Transverse colon (tissue), 4 donors: ENCODE measurements around the gene HERPUD1. TPM values are rescaled to one million over a fixed set of nuclear protein-coding genes. Genes with fewer than 3 reads are reported as not detected.
A peak's percentile ranks its signal among the peaks of the same experiment; 100 is the strongest.
"Not testable (repeated sequence)": the region's sequence is repeated elsewhere in the genome, so short reads cannot be mapped to it uniquely, and the experiment has no call there.

ENCODE experiments used
- DNase-seq: peaks from one replicate; pipeline ENCODE4 v3.0.0-alpha.2; 2019
- H3K27ac ChIP-seq, 4 donors: fragments of 200-600 bp; sonication (generic); 2 replicates each; pipeline ENCODE4 v1.5.1; 2016 to 2018; ENCODE audit warnings: inconsistent platforms in 4 of 4
- H3K27me3 ChIP-seq: fragments of 200-600 bp; sonication (generic); 2 replicates; pipeline ENCODE4 v1.5.1; 2017; ENCODE audit warnings: inconsistent platforms
- H3K36me3 ChIP-seq, 4 donors: fragments of 200-600 bp; sonication (generic); 2 replicates each; pipeline ENCODE4 v1.5.1; 2017 to 2019; ENCODE audit warnings: inconsistent platforms in 4 of 4
- H3K4me1 ChIP-seq, 4 donors: fragments of 200-600 bp; sonication (generic); 2 replicates each; pipeline ENCODE4 v1.5.1; 2017 to 2020; ENCODE audit warnings: inconsistent platforms in 4 of 4
- H3K4me3 ChIP-seq, 4 donors: fragments of 200-600 bp; sonication (generic); 1 replicate in 1 of 4; 2 replicates in 3 of 4; pipeline versions ENCODE4 v1.5.1 to v1.6.1; 2017 to 2019; ENCODE audit warnings: inconsistent platforms in 4 of 4
- H3K9me3 ChIP-seq, 2 donors: fragments of 200-600 bp; sonication (generic); 2 replicates each; pipeline ENCODE4 v1.5.1; 2017 to 2019; ENCODE audit warnings: inconsistent platforms in 2 of 2
- EP300 ChIP-seq: sonication (generic); formaldehyde crosslinking; IDR thresholded peaks from one replicate; pipeline ENCODE4 v1.6.1; 2017; ENCODE audit warnings: antibody characterized with exemption, low read depth
- POLR2A ChIP-seq: fragments of 450-650 bp; IDR thresholded peaks from one replicate; pipeline ENCODE4 v1.6.1; 2016; ENCODE audit warnings: antibody characterized with exemption, mild to moderate bottlenecking, moderate library complexity
- POLR2AphosphoS5 ChIP-seq, 3 donors: sonication (generic); formaldehyde crosslinking; IDR thresholded peaks; one replicate each; pipeline ENCODE4 v1.6.1; 2016; ENCODE audit warnings: antibody characterized with exemption in 3 of 3
- WGBS, 2 donors: methylation state at CpG; one replicate each; pipeline ENCODE4 v1.1.5; 2018; ENCODE audit warnings: low coverage in 1 of 2; 5-methylcytosine and 5-hydroxymethylcytosine counted together
- in situ Hi-C, 4 donors: fragments of 200-750 bp; cut with MboI; loops; one replicate each; pipeline versions ENCODE4 v1.15.0 to v1.15.1; 2017; ENCODE audit warnings: low sequenced_read_pairs in 3 of 4, low pct_ligation_motif_present in 1 of 4, low pct_unique_long_range_greater_than_20kb in 1 of 4
- intact Hi-C: fragments of 100-400 bp; cut with DNase I; formaldehyde crosslinking; loops from one replicate; pipeline ENCODE4 v1.15.1; 2023; ENCODE audit warnings: low total_unique reads
- total RNA-seq, 4 donors: library from RNA; depleted of rRNA; stranded (reverse); fragments of >200 nt; gene quantifications; one replicate each; pipeline ENCODE4 v1.1.0, GENCODE V29; 2016
- TF ChIP-seq, protein P1 (sequence below), 5 experiments: fragments of 200-600 bp in 3 of 5; fragments of 450-650 bp in 2 of 5; sonication (generic) in 3 of 5; IDR thresholded peaks; 1 replicate in 2 of 5; 2 replicates in 3 of 5; pipeline ENCODE4 v1.5.1; 2016 to 2017; ENCODE audit warnings: antibody characterized with exemption in 5 of 5, inconsistent platforms in 3 of 5, mild to moderate bottlenecking in 2 of 5, moderate library complexity in 1 of 5

Gene HERPUD1
- total RNA-seq, 4 donors from 2014 or later = 64.1 to 335 (median 186) TPM

- Histone ChIP-seq H3K27ac (peak overlapping the region; percentile 31 to 68 (median 62)), H3K9me3 (no peaks in the 10 kb centered on the region), H3K4me3 (no peak overlapping the region), H3K27me3 (no peaks in the 10 kb centered on the region), H3K36me3 (no peaks in the 10 kb centered on the region), H3K4me1 (peaks cover 16 to 58% (median 26%) of the 10 kb centered on the region in 4 donors)
- WGBS, 2 donors = 61 to 70% methylated on average over 3 to 7 of the region's 7 CpGs
- in situ Hi-C loops (no loop called here), intact Hi-C loops (no loop called here)
- DNase-seq = peak; percentile 72
- TF ChIP-seq POLR2A (no peak), POLR2AphosphoS5 (IDR thresholded peaks at IDR 0.05) (no peak), EP300 (no peak)
- TF ChIP-seq, protein P1, sequence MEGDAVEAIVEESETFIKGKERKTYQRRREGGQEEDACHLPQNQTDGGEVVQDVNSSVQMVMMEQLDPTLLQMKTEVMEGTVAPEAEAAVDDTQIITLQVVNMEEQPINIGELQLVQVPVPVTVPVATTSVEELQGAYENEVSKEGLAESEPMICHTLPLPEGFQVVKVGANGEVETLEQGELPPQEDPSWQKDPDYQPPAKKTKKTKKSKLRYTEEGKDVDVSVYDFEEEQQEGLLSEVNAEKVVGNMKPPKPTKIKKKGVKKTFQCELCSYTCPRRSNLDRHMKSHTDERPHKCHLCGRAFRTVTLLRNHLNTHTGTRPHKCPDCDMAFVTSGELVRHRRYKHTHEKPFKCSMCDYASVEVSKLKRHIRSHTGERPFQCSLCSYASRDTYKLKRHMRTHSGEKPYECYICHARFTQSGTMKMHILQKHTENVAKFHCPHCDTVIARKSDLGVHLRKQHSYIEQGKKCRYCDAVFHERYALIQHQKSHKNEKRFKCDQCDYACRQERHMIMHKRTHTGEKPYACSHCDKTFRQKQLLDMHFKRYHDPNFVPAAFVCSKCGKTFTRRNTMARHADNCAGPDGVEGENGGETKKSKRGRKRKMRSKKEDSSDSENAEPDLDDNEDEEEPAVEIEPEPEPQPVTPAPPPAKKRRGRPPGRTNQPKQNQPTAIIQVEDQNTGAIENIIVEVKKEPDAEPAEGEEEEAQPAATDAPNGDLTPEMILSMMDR (IDR thresholded peaks at IDR 0.05) = no peak
Observed at GRCh38 chr16:56985288-56985961, 53.5 kb downstream of the HERPUD1 start.

GRCh38 chr16:56985962-56986360 lies 54.0 kb downstream of the HERPUD1 start:
- 97% methylated on average over 2 of the region's 2 CpGs; no CpG with 5 or more reads in 1 of the 2 donors for WGBS, 2 donors
- Histone ChIP-seq H3K4me1 (peaks cover 21 to 64% (median 31%) of the 10 kb centered on the region in 4 donors), H3K27me3 (no peaks in the 10 kb centered on the region), H3K36me3 (no peaks in the 10 kb centered on the region), H3K9me3 (no peaks in the 10 kb centered on the region), H3K27ac (peak overlapping the region; percentile 31 to 68 (median 62)), H3K4me3 (no peak overlapping the region)
- intact Hi-C loops = no loop called here
- TF ChIP-seq POLR2A (no peak), POLR2AphosphoS5 (IDR thresholded peaks at IDR 0.05) (no peak), EP300 (no peak)
- TF ChIP-seq, protein P1 (IDR thresholded peaks at IDR 0.05) = no peak
- DNase-seq = no peak
- in situ Hi-C loops = no loop called here

- 50% methylated on average over 1 of the region's 1 CpG; no CpG with 5 or more reads in 1 of the 2 donors for WGBS, 2 donors
- no peaks in the 10 kb centered on the region for H3K27me3 ChIP-seq
- intact Hi-C loops (no loop called here), in situ Hi-C loops (no loop called here)
- H3K36me3 ChIP-seq = no peaks in the 10 kb centered on the region
- no peak overlapping the region for H3K4me3 ChIP-seq
- H3K9me3 ChIP-seq = no peaks in the 10 kb centered on the region
- no peak for DNase-seq
- H3K4me1 ChIP-seq = peaks cover 23 to 68% (median 34%) of the 10 kb centered on the region in 4 donors
- H3K27ac ChIP-seq = peak overlapping the region; percentile 31 to 68 (median 62)
- no peak for TF ChIP-seq EP300
- TF ChIP-seq POLR2A = no peak
- no peak for TF ChIP-seq POLR2AphosphoS5 (IDR thresholded peaks at IDR 0.05)
- TF ChIP-seq, protein P1 (IDR thresholded peaks at IDR 0.05) = no peak
Observed at GRCh38 chr16:56986361-56986760, 54.4 kb downstream of the HERPUD1 start.

- in situ Hi-C loops, H3K9me3 ChIP-seq, intact Hi-C loops, H3K27me3 ChIP-seq, DNase-seq, H3K36me3 ChIP-seq, H3K4me3 ChIP-seq, H3K27ac ChIP-seq: not testable (repeated sequence)
- 86 to 87% methylated on average over 3 to 4 of the region's 4 CpGs for WGBS, 2 donors
- H3K4me1 ChIP-seq = peaks cover 24 to 71% (median 37%) of the 10 kb centered on the region in 4 donors
Observed at GRCh38 chr16:56986908-56987307, 55.0 kb downstream of the HERPUD1 start.
